Duodenal mucosa (tissue), 2 donors: Measurements from ENCODE around the gene NEUROG2.

Experiments used
- H3K27ac ChIP-seq: one replicate; pipeline ENCODE4 v1.7.0; 2013; ENCODE audit warnings: low read depth, low read length
- H3K27me3 ChIP-seq, 2 donors: one replicate each; pipeline ENCODE4 v1.7.0; 2013; ENCODE audit warnings: low read length in 2 of 2, control low read depth in 1 of 2; ENCODE audit not compliant: insufficient read depth in 2 of 2, control insufficient read depth in 1 of 2
- H3K36me3 ChIP-seq, 2 donors: one replicate each; pipeline ENCODE4 v1.7.0; 2013; ENCODE audit warnings: low read length in 2 of 2, control low read depth in 1 of 2; ENCODE audit not compliant: insufficient read depth in 2 of 2, control insufficient read depth in 1 of 2
- H3K4me1 ChIP-seq, 2 donors: one replicate each; pipeline ENCODE4 v1.7.0; 2013; ENCODE audit warnings: low read length in 2 of 2, control low read depth in 1 of 2; ENCODE audit not compliant: insufficient read depth in 2 of 2, control insufficient read depth in 1 of 2
- H3K4me3 ChIP-seq, 2 donors: one replicate each; pipeline ENCODE4 v1.7.0; 2013; ENCODE audit warnings: low read length in 2 of 2, low read depth in 1 of 2
- H3K9ac ChIP-seq, 2 donors: one replicate each; pipeline ENCODE4 v1.7.0; 2013; ENCODE audit warnings: low read length in 2 of 2, low read depth in 1 of 2
- H3K9me3 ChIP-seq, 2 donors: one replicate each; pipeline ENCODE4 v1.7.0; 2013; ENCODE audit warnings: low read length in 2 of 2, control low read depth in 1 of 2; ENCODE audit not compliant: control insufficient read depth in 1 of 2

Gene NEUROG2

GRCh38 chr4:112514647-112515197 lies 1.3 kb downstream of the NEUROG2 start:
- Histone ChIP-seq H3K4me1 (peaks cover 19 to 29% of the 10 kb centered on the region in 2 donors), H3K36me3 (no peaks in the 10 kb centered on the region), H3K4me3 (peak overlapping the region in 1 of 2 donors; percentile 80), H3K9ac (no peak overlapping the region), H3K27me3 (peaks cover 84 to 92% of the 10 kb centered on the region in 2 donors), H3K9me3 (no peaks in the 10 kb centered on the region), H3K27ac (no peak overlapping the region)

GRCh38 chr4:112513971-112514646 lies 1.9 kb downstream of the NEUROG2 start:
- Histone ChIP-seq H3K36me3 (no peaks in the 10 kb centered on the region), H3K4me3 (peak overlapping the region; percentile 30 to 80)

GRCh38 chr4:112511803-112512118 lies 4.2 kb downstream of the NEUROG2 start:
- no peak overlapping the region for H3K27ac ChIP-seq
- peaks cover 18 to 26% of the 10 kb centered on the region in 2 donors for H3K4me1 ChIP-seq
- H3K9me3 ChIP-seq: no peaks in the 10 kb centered on the region
- peaks cover 78 to 86% of the 10 kb centered on the region in 2 donors for H3K27me3 ChIP-seq
- H3K36me3 ChIP-seq: no peaks in the 10 kb centered on the region
- H3K4me3 ChIP-seq: no peak overlapping the region
- H3K9ac ChIP-seq: no peak overlapping the region

More at GRCh38 chr4:112513971-112514646, 1.9 kb downstream of the NEUROG2 start:
- Histone ChIP-seq H3K27me3 (peaks cover 87 to 92% of the 10 kb centered on the region in 2 donors), H3K4me1 (peaks cover 25 to 33% of the 10 kb centered on the region in 2 donors), H3K9ac (no peak overlapping the region), H3K27ac (no peak overlapping the region), H3K9me3 (no peaks in the 10 kb centered on the region)

GRCh38 chr4:112511093-112511802 lies 4.7 kb downstream of the NEUROG2 start:
- Histone ChIP-seq H3K9me3 (no peaks in the 10 kb centered on the region), H3K27me3 (peaks cover 73 to 85% of the 10 kb centered on the region in 2 donors), H3K36me3 (no peaks in the 10 kb centered on the region), H3K9ac (no peak overlapping the region), H3K4me3 (no peak overlapping the region), H3K27ac (no peak overlapping the region), H3K4me1 (peaks cover 15 to 25% of the 10 kb centered on the region in 2 donors)

GRCh38 chr4:112510291-112511092 lies 5.5 kb downstream of the NEUROG2 start:
- H3K9me3 ChIP-seq: no peaks in the 10 kb centered on the region
- H3K27ac ChIP-seq: no peak overlapping the region
- peak overlapping the region in 1 of 2 donors; percentile 29 for H3K4me3 ChIP-seq
- no peak overlapping the region for H3K9ac ChIP-seq
- no peaks in the 10 kb centered on the region for H3K36me3 ChIP-seq
- H3K27me3 ChIP-seq: peaks cover 68 to 82% of the 10 kb centered on the region in 2 donors
- H3K4me1 ChIP-seq: peaks cover 15 to 20% of the 10 kb centered on the region in 2 donors

- H3K4me1 ChIP-seq: peaks cover 12% of the 10 kb centered on the region in 2 donors
- no peak overlapping the region for H3K9ac ChIP-seq
- peaks cover 60 to 72% of the 10 kb centered on the region in 2 donors for H3K27me3 ChIP-seq
- H3K27ac ChIP-seq: no peak overlapping the region
- H3K4me3 ChIP-seq: peak overlapping the region in 1 of 2 donors; percentile 6
- no peaks in the 10 kb centered on the region for H3K9me3 ChIP-seq
- no peaks in the 10 kb centered on the region for H3K36me3 ChIP-seq
Observed at GRCh38 chr4:112509243-112510141, 6.5 kb downstream of the NEUROG2 start.

- peaks cover 6 to 10% of the 10 kb centered on the region in 2 donors for H3K4me1 ChIP-seq
- no peak overlapping the region for H3K4me3 ChIP-seq
- no peak overlapping the region for H3K9ac ChIP-seq
- H3K9me3 ChIP-seq: no peaks in the 10 kb centered on the region
- no peaks in the 10 kb centered on the region for H3K36me3 ChIP-seq
- no peak overlapping the region for H3K27ac ChIP-seq
- H3K27me3 ChIP-seq: peaks cover 52 to 64% of the 10 kb centered on the region in 2 donors
Observed at GRCh38 chr4:112508356-112508755, 7.6 kb downstream of the NEUROG2 start.

- Histone ChIP-seq H3K27me3 (peaks cover 23 to 30% of the 10 kb centered on the region in 2 donors), H3K4me3 (no peak overlapping the region)
Observed at GRCh38 chr4:112504807-112505206, 11.2 kb downstream of the NEUROG2 start.

GRCh38 chr4:112502871-112503270 lies 13.1 kb downstream of the NEUROG2 start:
- H3K27me3 ChIP-seq: peaks cover 6 to 10% of the 10 kb centered on the region in 2 donors
- H3K4me3 ChIP-seq: no peak overlapping the region
- H3K27ac ChIP-seq: no peak overlapping the region
- no peaks in the 10 kb centered on the region for H3K9me3 ChIP-seq
- H3K36me3 ChIP-seq: no peaks in the 10 kb centered on the region
- H3K9ac ChIP-seq: no peak overlapping the region
- no peaks in the 10 kb centered on the region for H3K4me1 ChIP-seq

More at GRCh38 chr4:112504807-112505206, 11.2 kb downstream of the NEUROG2 start:
- Histone ChIP-seq H3K27ac (no peak overlapping the region), H3K4me1 (peaks cover 5 to 10% of the 10 kb centered on the region in 2 donors), H3K36me3 (no peaks in the 10 kb centered on the region), H3K9ac (no peak overlapping the region), H3K9me3 (no peaks in the 10 kb centered on the region)
